ENCODE data around the gene PDF.
A peak's percentile ranks its signal among the peaks of the same experiment; 100 is the strongest.

The PDF gene

DNA sequence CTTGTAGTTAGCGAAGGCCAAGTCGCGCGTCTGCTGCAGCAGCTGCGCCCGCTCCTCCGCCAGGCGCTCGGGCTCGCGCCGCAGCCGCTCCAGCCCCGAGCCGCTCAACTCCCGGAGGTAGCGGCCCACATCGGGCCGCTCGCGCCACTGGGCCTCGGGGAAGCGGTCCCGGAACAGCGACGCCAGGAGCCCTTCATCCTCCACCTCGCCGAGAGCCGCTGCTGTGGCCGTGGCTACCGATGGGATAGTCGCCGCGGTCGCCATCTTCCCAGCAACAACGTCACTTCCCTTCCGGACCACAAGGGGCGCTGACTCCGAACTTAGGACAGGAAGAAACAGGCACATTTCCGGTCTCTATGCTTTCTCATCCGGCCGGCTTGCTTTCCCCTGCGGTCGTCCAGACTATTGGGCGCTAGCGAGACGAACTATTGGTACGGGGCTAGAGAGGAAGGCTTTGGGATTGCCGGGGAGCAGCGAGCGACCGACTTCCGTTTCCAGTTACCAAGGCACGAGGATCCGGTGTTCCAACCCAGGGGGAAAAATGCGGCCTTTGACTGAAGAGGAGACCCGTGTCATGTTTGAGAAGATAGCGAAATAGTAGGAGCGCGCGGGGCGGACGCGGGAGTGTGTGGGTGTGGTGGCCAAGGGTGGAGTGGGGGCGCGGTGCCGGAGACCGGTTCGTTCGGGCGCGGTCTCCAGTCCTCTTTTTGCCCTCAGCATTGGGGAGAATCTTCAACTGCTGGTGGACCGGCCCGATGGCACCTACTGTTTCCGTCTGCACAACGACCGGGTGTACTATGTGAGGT is 9.1 kb upstream of the PDF start, which contains the start of the genes COG8 and NIP7:
COG8 (minus strand) TSS at position 276 of the 806 bp plus-strand sequence; CDS start at position 264, 12 bp downstream.
NIP7 (plus strand) TSS at position 484 of the 806 bp plus-strand sequence; CDS start at position 542, 58 bp downstream.
- TF ChIP-seq SUZ12 (IDR thresholded peaks at IDR 0.05; ENCODE audit: extremely low read depth, insufficient read depth, insufficient read length) (no peak), YY1 (IDR thresholded peaks at IDR 0.05; ENCODE audit: insufficient read depth, insufficient read length) (peak; percentile 79), ZNF274 (IDR thresholded peaks at IDR 0.05; ENCODE audit: low read depth, low read length) (no peak)
- peak within 1 kb of the TSS; percentile 99 for H3K9ac ChIP-seq (ENCODE audit: insufficient read length, low read depth)
- peak within 1 kb of the TSS; percentile 99 for H3K4me3 ChIP-seq (ENCODE audit: insufficient read length, low read depth)
- H3K4me1 ChIP-seq (ENCODE audit: insufficient read depth, insufficient read length): no peaks in the 10 kb centered on the region
- DNase-seq (ENCODE audit: low read depth, low spot score): peak; percentile 98
- no peaks in the 10 kb centered on the region for H3K27me3 ChIP-seq (ENCODE audit: insufficient read depth, insufficient read length)
- H3K9me3 ChIP-seq (ENCODE audit: insufficient read depth, low read length): no peaks in the 10 kb centered on the region
- peaks cover 76% of the 10 kb centered on the region for H3K36me3 ChIP-seq (ENCODE audit: insufficient read depth, insufficient read length, low read length)

DNA sequence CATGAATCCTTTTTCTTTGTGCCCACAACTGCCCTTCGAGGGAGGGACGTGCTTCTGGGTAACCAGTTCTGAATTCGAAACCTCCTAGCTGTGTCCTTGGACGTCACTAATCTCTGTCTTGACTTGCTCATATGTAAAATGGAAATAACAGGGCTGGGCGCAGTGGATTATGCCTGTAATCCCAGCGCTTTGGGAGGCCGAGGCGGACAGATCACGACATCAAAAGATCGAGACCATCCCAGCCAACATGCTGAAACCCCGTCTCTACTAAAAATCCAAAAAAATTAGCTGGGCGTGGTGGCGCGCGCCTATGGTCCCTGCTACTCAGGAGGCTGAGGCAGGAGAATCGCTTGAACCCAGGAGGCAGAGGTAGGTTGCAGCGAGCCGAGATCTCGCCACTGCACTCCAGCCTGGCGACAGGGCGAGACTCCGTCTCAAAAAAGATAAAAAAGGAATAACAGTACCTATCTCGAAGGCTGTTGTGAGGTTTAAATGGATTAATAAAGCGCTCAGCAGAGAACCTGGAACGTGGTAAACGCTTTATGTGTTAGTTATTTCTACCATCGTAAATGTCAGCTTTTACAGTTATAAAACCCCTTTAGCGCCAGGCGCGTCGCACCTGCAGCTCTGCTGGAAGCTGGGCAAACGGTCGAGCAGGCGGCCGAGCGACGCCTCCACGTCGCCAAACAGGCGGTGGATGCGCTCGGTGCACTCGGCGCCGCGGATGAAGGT is 8.3 kb upstream of the PDF start:
- H3K36me3 ChIP-seq (ENCODE audit: insufficient read depth, insufficient read length, low read length): peaks cover 77% of the 10 kb centered on the region
- TF ChIP-seq YY1 (IDR thresholded peaks at IDR 0.05; ENCODE audit: insufficient read depth, insufficient read length) (no peak), SUZ12 (IDR thresholded peaks at IDR 0.05; ENCODE audit: extremely low read depth, insufficient read depth, insufficient read length) (no peak), ZNF274 (IDR thresholded peaks at IDR 0.05; ENCODE audit: low read depth, low read length) (no peak)

DNA sequence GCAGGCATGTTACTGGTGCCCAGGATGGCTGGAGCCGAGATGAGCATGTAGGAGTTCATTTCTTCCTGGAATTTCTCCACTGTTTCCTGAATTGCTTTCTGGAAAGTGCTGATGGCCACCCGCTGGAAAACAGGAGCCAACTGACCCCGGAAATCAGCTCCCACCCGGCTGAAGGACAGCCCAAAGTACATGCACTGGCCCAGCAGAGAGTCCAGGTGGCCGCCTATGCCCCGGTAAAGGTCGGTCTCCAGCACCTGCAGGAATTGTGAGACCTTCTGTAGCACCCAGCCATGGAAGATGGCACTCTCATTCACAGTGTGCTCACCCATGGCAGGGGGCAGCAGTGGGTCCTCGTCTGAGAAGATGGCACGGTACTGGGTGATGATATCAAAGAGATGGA is 4.3 kb upstream of the PDF start:
- Histone ChIP-seq H3K27me3 (ENCODE audit: insufficient read depth, insufficient read length) (no peaks in the 10 kb centered on the region), H3K9ac (ENCODE audit: insufficient read length, low read depth) (no peak overlapping the region), H3K4me3 (ENCODE audit: insufficient read length, low read depth) (no peak overlapping the region), H3K4me1 (ENCODE audit: insufficient read depth, insufficient read length) (no peaks in the 10 kb centered on the region), H3K36me3 (ENCODE audit: insufficient read depth, insufficient read length, low read length) (peaks cover 61% of the 10 kb centered on the region), H3K9me3 (ENCODE audit: insufficient read depth, low read length) (no peaks in the 10 kb centered on the region)
- no peak for DNase-seq (ENCODE audit: low read depth, low spot score)
- TF ChIP-seq SUZ12 (IDR thresholded peaks at IDR 0.05; ENCODE audit: extremely low read depth, insufficient read depth, insufficient read length): no peak
- no peak for TF ChIP-seq ZNF274 (IDR thresholded peaks at IDR 0.05; ENCODE audit: low read depth, low read length)
- TF ChIP-seq YY1 (IDR thresholded peaks at IDR 0.05; ENCODE audit: insufficient read depth, insufficient read length): no peak

More for the DNA sequence above, 8.3 kb upstream of the PDF start:
- Histone ChIP-seq H3K4me3 (ENCODE audit: insufficient read length, low read depth) (peak overlapping the region; percentile 99), H3K9ac (ENCODE audit: insufficient read length, low read depth) (peak overlapping the region; percentile 99), H3K27me3 (ENCODE audit: insufficient read depth, insufficient read length) (no peaks in the 10 kb centered on the region), H3K9me3 (ENCODE audit: insufficient read depth, low read length) (no peaks in the 10 kb centered on the region), H3K4me1 (ENCODE audit: insufficient read depth, insufficient read length) (no peaks in the 10 kb centered on the region)
- DNase-seq (ENCODE audit: low read depth, low spot score): no peak

DNA sequence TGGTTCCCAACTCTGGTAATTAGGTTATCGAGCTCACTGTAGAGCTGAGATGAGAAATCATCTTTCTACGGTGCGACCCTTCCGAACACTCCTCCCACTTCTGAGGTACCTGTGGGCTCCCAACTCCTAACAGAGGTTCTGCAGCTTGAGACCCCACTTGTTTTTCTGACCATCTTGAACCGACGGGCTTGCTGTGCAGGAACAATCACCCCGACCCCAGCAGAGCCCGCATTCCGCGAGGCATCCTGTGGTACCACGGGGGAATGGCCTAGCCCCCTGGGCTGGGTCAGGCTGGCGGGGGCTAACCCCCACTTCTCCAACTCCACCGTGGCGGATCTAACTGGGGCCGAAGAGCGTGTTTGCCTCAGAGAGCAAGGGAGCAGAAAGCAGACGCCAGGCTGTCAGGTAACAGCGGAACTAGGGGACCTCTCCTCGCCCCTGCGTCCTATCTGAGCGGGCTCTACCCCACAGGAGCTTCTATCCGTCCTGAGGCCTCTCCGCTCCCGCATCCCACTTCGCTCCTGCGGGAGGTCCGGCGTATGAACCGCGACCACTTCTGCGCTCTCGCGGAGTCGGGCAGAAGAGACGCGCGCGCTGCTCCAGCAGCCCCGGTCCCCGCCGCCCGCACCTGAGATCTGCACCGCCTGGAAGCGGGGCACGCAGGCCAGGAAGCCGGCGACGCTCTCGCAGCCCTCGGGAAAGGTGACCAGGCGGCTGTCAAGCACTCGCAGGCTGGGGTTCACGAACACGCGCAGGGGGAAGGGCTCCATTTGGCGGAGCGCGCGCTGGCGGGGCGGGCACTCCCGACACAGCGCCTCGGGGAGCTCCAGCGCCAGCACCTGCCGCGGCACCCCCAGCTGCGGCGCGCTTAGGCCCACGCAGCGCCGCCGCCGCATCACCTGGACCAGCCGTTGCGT is 761 bp downstream of the PDF start:
- Histone ChIP-seq H3K27me3 (ENCODE audit: insufficient read depth, insufficient read length) (no peaks in the 10 kb centered on the region), H3K9ac (ENCODE audit: insufficient read length, low read depth) (peak overlapping the region; percentile 93), H3K9me3 (ENCODE audit: insufficient read depth, low read length) (no peaks in the 10 kb centered on the region), H3K4me1 (ENCODE audit: insufficient read depth, insufficient read length) (peaks cover 5% of the 10 kb centered on the region), H3K36me3 (ENCODE audit: insufficient read depth, insufficient read length, low read length) (peaks cover 75% of the 10 kb centered on the region), H3K4me3 (ENCODE audit: insufficient read length, low read depth) (peak overlapping the region; percentile 87)
- TF ChIP-seq SUZ12 (IDR thresholded peaks at IDR 0.05; ENCODE audit: extremely low read depth, insufficient read depth, insufficient read length) (no peak), YY1 (IDR thresholded peaks at IDR 0.05; ENCODE audit: insufficient read depth, insufficient read length) (no peak), ZNF274 (IDR thresholded peaks at IDR 0.05; ENCODE audit: low read depth, low read length) (no peak)
- no peak for DNase-seq (ENCODE audit: low read depth, low spot score)

DNA sequence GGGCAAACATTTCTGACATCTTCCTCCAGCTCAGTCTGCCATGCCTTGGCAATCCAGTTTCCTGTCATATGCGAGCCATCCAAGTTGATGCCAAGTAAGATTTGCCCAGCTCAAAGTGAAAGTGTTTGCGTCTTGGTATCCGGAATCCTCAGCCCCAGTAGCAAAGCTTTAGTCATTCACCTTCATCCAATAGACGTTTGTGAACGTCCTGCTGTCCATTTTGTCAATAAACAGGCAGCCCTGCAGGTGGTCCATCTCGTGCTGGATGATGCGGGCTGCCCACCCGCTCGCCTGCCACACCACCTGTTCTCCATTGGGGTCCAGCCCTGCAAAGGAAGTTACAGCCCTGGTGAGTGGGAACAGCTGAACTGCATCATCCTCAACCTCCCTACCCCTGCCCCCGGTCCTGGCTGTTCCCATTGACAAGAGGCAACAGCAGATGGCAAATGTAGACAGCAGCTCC is 1.5 kb downstream of the PDF start:
- DNase-seq (ENCODE audit: low read depth, low spot score): no peak
- TF ChIP-seq YY1 (IDR thresholded peaks at IDR 0.05; ENCODE audit: insufficient read depth, insufficient read length) (no peak), SUZ12 (IDR thresholded peaks at IDR 0.05; ENCODE audit: extremely low read depth, insufficient read depth, insufficient read length) (no peak), ZNF274 (IDR thresholded peaks at IDR 0.05; ENCODE audit: low read depth, low read length) (no peak)
- no peaks in the 10 kb centered on the region for H3K9me3 ChIP-seq (ENCODE audit: insufficient read depth, low read length)
- H3K4me1 ChIP-seq (ENCODE audit: insufficient read depth, insufficient read length): peaks cover 6% of the 10 kb centered on the region
- peak overlapping the region; percentile 87 for H3K4me3 ChIP-seq (ENCODE audit: insufficient read length, low read depth)
- no peaks in the 10 kb centered on the region for H3K27me3 ChIP-seq (ENCODE audit: insufficient read depth, insufficient read length)
- H3K9ac ChIP-seq (ENCODE audit: insufficient read length, low read depth): peak overlapping the region; percentile 93
- H3K36me3 ChIP-seq (ENCODE audit: insufficient read depth, insufficient read length, low read length): peaks cover 75% of the 10 kb centered on the region

DNA sequence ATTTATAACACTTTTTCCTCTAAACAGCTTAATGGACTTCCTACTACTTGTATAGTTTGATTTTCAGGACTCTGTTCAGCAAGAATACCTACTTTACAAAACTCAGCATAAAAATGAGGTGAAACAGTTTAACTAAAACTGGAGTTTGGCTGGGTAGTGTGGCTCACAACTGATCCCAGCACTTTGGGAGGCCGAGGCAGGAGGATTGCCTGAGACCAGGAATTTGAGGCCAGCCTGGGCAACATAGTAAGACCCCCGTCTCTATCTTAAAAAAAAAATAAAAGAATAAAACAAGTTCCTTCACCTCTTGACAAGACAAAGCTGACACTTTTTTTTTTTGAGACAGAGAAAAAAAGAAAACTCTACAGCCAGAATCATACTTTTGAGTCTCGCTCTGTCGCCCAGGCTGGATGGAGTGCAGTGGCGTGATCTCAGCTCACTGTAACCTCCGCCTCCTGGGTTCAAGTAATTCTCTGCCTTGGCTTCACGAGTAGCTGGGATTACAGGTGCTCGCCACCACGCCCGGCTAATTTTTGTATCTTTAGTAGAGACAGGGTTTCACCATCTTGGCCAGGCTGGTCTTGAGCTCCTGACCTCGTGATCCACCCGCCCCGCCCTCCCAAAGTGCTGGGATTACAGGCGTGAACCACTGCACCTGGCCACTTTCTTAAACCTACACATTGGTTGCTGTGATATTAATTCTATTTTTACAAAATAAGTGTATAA is 2.6 kb downstream of the PDF start:
- H3K9me3 ChIP-seq (ENCODE audit: insufficient read depth, low read length): no peaks in the 10 kb centered on the region
- H3K36me3 ChIP-seq (ENCODE audit: insufficient read depth, insufficient read length, low read length): peaks cover 76% of the 10 kb centered on the region
- H3K4me3 ChIP-seq (ENCODE audit: insufficient read length, low read depth): no peak overlapping the region
- H3K27me3 ChIP-seq (ENCODE audit: insufficient read depth, insufficient read length): no peaks in the 10 kb centered on the region
- no peak for TF ChIP-seq ZNF274 (IDR thresholded peaks at IDR 0.05; ENCODE audit: low read depth, low read length)
- no peak for TF ChIP-seq SUZ12 (IDR thresholded peaks at IDR 0.05; ENCODE audit: extremely low read depth, insufficient read depth, insufficient read length)
- no peak for TF ChIP-seq YY1 (IDR thresholded peaks at IDR 0.05; ENCODE audit: insufficient read depth, insufficient read length)
- H3K4me1 ChIP-seq (ENCODE audit: insufficient read depth, insufficient read length): peaks cover 6% of the 10 kb centered on the region
- DNase-seq (ENCODE audit: low read depth, low spot score): no peak
- peak overlapping the region; percentile 27 for H3K9ac ChIP-seq (ENCODE audit: insufficient read length, low read depth)
